Breast epithelium (tissue), 3 donors: ENCODE data around the gene CD164L2.

Experiments
- POLR2A ChIP-seq: fragments of 450-650 bp; IDR thresholded peaks from one replicate; pipeline ENCODE4 v1.6.1; 2016; ENCODE audit warnings: antibody characterized with exemption, mild to moderate bottlenecking, moderate library complexity
- TF ChIP-seq, protein P1 (sequence below), 3 donors: fragments of 450-650 bp; IDR thresholded peaks; one replicate each; pipeline ENCODE4 v1.5.1; 2016 to 2017; ENCODE audit warnings: antibody characterized with exemption in 3 of 3, mild to moderate bottlenecking in 3 of 3, moderate library complexity in 3 of 3

DNA sequence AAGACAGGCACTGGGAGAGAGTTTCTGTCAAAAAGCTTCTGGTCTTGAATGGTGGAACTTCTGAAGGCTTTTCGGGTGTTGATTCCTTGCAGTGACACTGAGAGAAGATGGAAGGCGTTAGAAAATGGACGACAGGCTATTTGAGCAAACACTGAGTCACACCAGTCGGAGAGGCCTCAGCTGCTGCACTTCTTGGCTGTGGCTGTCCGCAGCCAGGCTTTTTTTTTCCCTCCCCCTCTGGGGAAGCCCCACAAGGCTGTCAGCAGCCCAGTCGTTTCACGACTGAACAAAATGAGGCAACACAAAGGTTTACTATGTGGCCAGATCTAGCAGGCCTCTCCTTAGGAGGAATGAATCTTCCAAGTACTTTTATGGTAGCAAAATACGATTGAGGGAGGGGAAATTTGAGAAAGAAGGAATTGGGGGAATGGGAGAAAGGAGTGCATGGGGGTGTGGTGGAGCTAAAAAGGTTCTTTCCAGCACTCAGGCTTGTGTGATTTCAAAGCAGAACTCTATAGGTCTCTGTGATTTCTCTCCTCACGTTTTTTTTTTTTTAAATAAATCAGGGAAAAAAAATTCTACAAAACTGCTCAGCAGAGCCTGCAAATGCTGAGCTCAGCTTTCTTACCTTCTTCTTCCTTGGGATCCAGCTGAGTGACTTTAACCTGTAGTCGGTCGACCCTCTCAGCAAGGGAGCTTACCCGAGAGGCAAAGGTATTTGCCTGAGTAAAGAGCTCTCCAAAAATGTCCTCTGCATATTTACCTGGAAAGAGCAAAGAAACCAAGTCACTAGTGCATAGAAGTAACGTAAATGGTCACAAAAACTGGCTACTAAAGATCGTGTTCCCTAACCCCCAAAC, 35.4 kb upstream of the CD164L2 start:
- TF ChIP-seq, protein P1, sequence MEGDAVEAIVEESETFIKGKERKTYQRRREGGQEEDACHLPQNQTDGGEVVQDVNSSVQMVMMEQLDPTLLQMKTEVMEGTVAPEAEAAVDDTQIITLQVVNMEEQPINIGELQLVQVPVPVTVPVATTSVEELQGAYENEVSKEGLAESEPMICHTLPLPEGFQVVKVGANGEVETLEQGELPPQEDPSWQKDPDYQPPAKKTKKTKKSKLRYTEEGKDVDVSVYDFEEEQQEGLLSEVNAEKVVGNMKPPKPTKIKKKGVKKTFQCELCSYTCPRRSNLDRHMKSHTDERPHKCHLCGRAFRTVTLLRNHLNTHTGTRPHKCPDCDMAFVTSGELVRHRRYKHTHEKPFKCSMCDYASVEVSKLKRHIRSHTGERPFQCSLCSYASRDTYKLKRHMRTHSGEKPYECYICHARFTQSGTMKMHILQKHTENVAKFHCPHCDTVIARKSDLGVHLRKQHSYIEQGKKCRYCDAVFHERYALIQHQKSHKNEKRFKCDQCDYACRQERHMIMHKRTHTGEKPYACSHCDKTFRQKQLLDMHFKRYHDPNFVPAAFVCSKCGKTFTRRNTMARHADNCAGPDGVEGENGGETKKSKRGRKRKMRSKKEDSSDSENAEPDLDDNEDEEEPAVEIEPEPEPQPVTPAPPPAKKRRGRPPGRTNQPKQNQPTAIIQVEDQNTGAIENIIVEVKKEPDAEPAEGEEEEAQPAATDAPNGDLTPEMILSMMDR (IDR thresholded peaks at IDR 0.05): no peak
- no peak for TF ChIP-seq POLR2A
